HL-60 (cell line): ENCODE measurements around the gene SPNS2.

Experiments
- CTCF ChIP-seq: IDR thresholded peaks from one replicate; pipeline ENCODE4 v1.5.1; 2011; ENCODE audit warnings: low read length, control low read depth, inconsistent platforms; ENCODE audit not compliant: insufficient read depth
- SPI1 ChIP-seq: IDR thresholded peaks from 2 replicates; pipeline ENCODE4 v1.6.1; 2012; ENCODE audit warnings: low read depth, mild to moderate bottlenecking, borderline replicate concordance

GRCh38 chr17:4555873-4556759 lies 57.4 kb downstream of the SPNS2 start:
- no peak for TF ChIP-seq CTCF
- TF ChIP-seq SPI1 = no peak; the same call in 1 of the 2 replicates
